HG03135 (cell line): ENCODE data around the gene GRIN3B.

Source experiments
- ATAC-seq: cut with Tn5 transposase; IDR thresholded peaks from one replicate; pipeline ENCODE4 v1.9.1; 2021; ENCODE audit warnings: mild to moderate bottlenecking, moderate library complexity; ENCODE audit not compliant: unreplicated experiment

The GRIN3B gene

DNA sequence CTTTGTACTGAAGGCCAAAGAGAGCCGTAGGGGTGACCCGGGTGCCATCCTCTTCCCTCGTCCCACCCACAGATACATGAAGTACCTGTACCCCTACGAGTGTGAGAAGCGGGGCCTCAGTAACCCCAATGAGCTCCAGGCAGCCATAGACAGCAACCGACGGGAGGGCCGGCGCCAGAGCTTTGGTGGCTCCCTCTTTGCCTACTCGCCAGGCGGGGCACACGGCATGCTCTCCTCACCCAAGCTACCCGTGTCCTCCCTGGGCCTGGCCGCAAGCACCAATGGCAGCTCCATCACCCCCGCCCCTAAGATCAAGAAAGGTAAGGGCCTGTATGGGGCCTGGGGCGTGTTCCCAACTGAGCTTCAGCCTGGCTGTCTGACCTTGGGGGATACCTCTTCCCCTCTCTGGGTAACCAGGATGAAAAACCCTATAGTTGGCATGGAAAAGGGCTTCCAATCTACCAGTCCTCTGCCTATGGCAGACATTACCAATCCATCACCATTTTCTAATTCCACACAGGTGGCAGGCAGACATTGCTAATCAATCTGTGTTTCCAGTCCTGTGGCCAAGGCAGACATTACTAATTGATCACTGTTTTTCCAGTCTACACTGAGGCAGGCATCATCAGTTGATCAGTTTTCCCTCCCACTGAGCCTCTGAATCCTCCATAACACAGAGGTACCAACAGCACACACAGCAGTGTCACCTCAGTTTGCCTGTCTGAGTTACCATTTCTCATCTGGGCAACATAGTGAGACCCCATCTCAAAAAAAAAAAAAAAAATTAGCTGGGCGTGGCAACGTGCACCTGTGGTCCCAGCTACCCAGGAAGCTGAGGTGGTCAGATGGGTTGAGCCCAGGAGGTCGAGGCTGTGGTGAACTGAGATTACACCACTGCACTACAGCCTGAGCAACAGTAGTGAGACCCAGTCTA lies 35.2 kb upstream of the GRIN3B start:
- ATAC-seq = no peak

DNA sequence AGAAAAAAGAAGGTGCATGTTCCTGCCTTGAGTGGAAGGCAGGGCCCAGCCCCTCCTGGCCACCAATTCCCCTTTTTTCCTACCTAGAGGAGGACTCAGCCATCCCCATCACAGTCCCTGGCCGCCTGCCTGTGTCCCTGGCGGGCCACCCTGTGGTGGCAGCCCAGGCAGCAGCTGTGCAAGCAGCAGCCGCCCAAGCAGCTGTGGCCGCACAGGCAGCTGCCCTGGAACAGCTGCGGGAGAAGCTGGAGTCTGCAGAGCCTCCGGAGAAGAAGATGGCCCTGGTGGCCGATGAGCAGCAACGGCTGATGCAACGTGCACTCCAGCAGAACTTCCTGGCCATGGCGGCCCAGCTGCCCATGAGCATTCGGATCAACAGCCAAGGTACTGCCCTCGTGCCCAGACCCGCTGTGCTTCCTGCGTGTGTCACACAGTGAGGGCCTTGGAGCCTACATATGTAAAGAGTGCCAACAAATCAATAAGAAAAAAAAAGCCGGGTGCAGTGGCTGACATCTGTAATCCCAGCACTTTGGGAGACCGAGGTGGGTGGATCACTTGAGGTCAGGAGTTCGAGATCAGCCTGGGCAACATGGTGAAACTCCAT lies 33.6 kb upstream of the GRIN3B start:
- ATAC-seq = no peak

GRCh38 chr19:970695-971094 lies 29.5 kb upstream of the GRIN3B start:
- ATAC-seq = no peak

GRCh38 chr19:971795-972194 lies 28.4 kb upstream of the GRIN3B start:
- no peak for ATAC-seq

DNA sequence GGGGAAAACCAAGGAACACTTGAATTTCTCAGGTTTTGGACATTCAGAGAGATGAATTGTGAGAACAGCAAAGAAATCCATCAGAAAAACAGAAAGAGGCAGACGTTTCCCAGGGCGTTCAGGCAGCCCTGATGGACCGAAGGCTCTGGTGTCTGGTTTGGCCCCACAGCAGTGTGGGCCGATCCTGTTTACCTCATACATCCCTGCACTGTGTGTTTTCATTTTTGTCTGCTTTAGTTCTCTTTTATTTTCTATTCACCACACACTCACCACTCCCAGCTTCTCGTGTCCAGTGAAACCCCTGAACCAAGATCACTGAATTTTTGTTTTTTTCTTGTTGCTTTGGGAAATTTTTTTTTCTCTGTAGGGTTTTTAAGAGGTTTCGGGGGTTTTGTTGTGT lies 27.9 kb upstream of the GRIN3B start:
- ATAC-seq = no peak

DNA sequence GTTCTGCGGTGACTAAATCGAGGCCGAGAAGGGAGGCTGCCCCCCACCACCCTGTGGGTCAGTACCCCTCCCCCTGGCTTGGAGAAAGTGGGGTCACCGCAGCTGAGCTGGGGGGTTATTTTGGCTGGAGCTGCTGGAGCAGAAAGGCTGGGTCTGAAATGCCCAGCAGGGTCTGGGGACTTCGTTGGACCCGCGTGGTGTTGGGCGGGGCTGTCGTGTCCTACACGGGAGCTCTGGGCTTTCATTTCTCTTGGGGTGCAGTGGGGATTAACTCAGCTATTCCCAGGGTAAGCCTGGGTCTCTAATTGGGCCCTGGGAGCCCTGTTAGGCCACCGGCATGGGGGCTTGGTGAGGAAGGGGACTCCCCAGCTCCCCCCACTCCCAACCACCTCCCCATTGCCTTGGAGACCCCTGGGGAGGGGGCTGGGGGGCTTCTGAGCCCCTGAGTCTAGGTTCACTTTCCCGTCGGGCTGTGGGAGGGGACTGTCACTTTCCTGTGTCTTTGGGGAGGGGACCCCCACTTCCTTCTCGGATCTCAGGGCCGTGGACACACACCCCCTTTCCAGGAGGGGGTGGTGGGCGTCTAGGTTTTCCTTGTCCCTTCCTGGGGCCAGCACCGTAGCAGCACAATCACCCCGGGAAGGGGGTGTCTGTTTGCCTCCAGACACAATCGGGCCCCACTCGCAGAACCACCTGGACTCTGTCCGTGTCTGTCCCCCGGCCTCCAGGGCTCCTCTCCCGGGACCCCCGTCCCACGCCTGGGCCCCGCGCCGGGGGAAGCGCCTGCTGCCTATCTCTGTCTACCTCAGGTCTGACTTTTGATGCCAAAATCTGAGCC lies 26.3 kb upstream of the GRIN3B start:
- ATAC-seq = no peak

DNA sequence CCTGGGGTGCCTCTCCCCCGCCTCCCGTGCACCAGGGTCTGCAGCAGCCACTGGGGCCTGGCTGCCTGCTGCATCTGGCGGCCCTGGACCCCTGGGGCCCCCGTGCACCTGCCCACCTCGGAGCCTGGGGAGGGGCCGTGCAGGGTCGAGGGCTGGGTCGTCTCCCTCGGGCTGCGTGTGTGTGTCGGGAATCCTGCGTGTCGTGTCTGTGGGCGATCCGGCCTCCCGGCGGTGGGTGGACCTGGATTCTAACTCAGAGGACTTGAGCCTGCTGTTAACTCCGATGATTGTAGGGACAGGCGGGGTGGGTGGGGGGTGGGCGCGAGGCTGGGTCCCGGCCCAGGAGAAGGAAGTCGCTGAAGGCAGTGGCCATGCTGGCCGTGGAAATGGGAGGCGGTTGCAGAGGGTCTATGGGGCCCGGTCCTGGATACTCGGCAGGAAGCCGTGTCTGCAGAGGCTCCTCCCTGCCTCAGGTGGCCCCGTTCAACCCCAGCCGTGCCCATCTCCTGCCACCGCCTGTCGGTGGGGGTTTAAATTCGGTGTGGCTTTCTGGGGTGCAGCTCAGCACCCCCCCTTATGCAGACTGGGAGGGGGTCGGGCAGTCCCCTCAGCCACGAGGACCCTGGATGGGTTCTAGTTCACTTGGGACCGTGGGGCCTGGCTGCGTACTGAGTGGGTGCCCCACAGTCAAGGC lies 25.5 kb upstream of the GRIN3B start:
- no peak for ATAC-seq

DNA sequence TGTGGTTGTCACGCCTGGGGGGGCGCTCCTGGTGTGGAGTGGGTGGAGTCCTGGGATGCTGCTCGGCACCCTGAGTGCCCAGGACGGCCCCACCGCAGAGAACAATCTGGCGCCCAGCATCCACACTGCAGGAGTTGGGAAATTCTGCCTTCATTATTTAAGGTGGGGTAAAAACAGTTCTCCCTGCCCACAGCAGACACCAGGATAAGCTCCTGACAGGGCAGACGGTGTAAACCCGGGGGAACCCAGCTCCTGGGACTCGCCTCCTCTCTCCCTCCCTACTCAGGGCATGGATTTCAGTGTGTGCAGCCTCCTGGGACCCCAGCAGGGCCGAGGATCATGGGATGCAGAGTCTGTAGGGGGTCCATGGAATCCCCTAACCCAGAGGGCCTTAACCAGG lies 23.7 kb upstream of the GRIN3B start:
- ATAC-seq = no peak

DNA sequence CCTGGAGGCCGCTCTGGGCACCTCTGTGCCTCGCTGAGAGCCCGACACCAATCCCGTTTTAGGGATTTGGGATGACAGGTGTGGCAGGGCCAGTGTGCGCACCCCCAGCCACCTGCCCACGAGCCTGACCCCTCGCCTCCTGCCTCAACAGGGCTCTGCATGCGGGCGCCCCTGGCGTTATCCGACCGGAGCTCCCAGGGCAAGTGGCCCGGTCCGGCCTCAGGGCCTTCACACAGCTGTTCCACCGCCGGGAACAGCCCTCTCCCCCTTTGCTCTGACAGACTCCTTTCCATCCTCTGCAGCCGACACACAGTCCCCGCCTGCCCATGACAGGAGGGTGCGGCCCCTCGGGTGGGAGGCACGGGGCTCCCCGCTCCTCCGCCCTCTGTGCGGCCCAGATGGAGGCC lies 23.2 kb upstream of the GRIN3B start:
- no peak for ATAC-seq

DNA sequence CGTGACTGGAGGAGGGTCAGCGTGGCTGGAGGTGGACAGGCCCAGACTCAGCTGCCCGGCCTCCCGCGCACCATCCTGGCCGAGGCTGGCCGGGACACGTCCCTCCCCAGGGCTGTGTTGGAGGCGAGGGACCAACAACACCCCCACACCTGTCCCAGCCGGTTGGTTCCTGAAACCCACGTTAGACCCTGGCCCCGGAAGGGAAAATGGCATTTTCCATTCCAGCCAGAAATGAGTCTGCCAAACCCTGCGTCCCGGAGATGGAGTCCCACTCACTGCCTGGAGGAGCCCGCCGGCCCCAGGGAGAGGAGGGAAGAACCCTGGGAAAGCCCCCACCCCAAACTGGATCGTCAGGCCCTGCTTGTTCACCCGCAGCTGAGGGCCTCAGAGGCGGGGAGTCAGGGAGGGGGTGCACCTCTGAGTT lies 20.9 kb upstream of the GRIN3B start:
- ATAC-seq = no peak

GRCh38 chr19:980133-980998 lies 19.9 kb upstream of the GRIN3B start:
- no peak for ATAC-seq

- peak; percentile 54 for ATAC-seq
Observed at GRCh38 chr19:982567-983170, 17.6 kb upstream of the GRIN3B start.

DNA sequence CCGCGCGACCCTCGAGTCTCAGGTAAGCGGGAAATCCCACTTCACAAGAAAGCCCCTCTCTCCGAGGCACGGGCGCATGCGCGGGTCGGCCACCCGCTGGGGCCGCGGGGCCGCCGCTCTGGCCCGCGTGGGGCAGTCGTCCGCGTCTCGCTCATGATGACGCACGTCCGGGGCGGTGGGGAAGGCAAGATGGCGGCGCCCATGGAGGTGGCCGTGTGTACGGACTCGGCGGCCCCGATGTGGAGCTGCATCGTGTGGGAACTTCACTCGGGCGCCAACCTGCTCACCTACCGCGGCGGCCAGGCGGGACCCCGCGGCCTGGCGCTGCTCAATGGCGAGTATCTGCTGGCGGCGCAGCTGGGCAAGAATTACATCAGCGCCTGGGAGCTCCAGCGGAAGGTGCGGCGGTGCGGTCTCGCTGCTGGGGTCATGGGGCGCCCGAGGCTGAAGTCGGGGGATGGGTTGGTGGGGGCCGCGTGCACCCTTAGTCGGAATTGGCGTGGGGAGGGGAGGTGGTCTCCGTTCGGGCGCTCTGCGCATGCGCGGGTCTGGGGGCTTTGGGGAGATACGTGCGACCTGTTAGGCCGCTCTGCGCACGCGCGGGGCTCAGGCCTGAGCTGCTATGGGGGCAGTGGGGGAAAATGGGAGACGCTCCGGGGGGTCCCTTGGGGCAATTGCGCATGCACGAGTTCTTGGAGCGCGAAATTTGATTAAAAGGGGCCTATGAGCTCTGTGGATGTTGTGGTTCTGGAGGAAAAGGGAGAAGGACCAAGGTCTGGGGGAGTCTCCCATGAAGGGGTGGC lies 15.9 kb upstream of the GRIN3B start, which contains the start of gene WDR18:
Gene WDR18 (plus strand): TSS at position 181 of the 803 bp plus-strand sequence. CDS start 9 bp downstream, at position 190.
- peak; percentile 56 for ATAC-seq

- ATAC-seq = no peak
Observed at GRCh38 chr19:986083-986482, 14.1 kb upstream of the GRIN3B start.

- no peak for ATAC-seq
Observed at GRCh38 chr19:988081-988480, 12.1 kb upstream of the GRIN3B start.

DNA sequence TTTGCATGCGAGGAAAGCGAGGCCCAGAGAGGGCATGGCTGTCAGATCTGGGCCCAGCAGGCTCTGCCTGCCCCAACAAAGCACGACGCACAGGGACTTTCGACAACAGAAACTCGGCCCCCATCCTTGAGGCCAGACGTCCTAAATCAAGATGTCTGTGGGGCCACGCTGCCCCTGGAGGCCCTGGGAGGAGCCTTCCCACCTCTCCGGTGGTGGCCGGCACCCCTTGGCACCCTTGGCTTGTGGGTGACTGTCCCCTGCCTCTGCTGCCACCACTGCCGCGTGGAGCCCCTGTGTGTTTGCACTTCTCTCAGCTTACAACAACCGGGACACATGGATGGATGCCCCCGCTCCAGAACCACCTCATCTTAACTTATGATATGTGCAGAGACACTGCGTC lies 11.7 kb upstream of the GRIN3B start:
- ATAC-seq = no peak

DNA sequence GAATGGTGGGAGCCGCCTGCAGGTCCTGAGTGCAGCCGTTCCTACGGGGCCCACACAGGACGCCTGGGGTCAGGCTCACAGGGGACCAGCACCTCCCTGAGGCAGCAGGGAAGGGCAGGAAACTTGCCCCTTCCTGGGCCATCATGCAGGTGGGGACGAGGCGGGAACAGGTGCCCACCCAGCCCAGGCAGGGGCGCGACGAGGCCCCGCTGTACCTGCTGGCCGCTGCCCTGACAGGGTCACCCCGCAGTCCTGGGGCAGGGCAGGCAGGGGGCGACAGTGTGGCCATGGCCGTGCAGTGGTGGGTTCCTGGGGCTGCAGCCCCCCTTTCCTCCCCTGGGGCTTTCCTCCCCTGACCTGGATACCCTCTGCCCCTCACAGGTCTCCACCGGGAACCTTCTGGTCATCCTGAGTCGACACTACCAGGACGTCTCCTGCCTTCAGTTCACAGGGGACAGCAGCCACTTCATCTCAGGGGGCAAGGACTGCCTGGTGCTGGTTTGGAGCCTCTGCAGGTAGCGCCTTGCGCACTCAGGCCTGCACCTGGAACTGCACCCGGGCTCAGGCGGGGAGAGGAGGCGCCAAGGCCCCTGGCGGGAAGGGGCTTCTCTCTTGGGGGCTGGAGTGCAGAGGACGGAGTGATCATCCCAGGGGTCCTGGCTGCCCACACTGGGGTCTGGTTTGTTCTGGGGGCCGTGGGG lies 10.7 kb upstream of the GRIN3B start:
- ATAC-seq = no peak

DNA sequence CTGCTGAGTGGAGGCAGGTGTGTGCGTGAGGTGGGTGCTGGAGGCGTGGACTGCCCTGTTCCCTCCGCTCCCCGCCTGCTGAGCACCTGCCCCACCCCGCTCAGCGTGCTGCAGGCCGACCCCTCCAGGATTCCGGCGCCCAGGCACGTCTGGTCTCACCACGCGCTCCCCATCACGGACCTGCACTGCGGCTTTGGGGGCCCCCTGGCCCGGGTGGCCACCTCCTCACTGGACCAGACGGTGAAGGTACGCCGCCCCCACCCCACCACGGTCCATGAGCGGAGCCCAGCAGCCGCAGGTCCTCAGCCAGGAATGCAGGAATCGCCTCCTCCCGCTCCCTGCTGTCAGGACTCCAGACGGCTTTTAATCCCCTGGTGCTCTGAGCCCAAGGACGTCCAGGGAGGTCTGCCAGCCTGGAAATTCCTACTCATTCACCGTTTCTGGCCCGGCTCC lies 10.1 kb upstream of the GRIN3B start:
- no peak for ATAC-seq
